ENCODE measurements around the gene LTBP1.

The LTBP1 gene

GRCh38 chr2:33074197-33074596, 127.4 kb downstream of the LTBP1 start:
- H3K4me1 ChIP-seq, result peaks cover 0 to 83% (median 24%) of the 10 kb centered on the region in 4 donors
- no peaks in the 10 kb centered on the region for H3K9me3 ChIP-seq
- no peak overlapping the region for H3K4me3 ChIP-seq
- peak overlapping the region; percentile 74 to 77 for H3K27ac ChIP-seq
- TF ChIP-seq CTCF (IDR thresholded peaks at IDR 0.05), result no peak
- H3K36me3 ChIP-seq, result no peaks in the 10 kb centered on the region
- no peak for DNase-seq
- H3K27me3 ChIP-seq, result no peaks in the 10 kb centered on the region
- intact Hi-C loops (cut with DNase I; ENCODE audit: low total_unique reads), result loop anchor here (10.0 kb wide), 1 partner anchor 141 kb away; no protein-coding TSS in a partner anchor

DNA sequence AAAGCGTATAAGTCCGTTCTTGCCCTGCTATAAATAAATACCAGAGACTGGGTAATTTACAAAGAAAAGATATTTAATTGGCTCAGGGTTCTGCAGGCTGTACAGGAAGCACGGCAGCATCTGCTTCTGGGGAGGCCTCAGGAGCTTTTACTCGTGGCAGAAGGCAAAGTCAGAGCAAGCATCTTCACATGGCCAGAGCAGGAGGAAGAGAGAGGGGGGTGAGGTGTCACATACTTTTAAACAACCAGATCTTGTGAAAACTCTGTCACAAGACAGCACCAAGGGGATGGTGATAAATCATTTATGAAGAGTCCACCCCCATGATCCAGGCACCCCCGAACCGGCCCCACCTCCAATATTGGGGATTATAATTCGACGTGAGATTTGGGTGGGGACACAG, 130.6 kb downstream of the LTBP1 start:
- no peaks in the 10 kb centered on the region for H3K9me3 ChIP-seq
- TF ChIP-seq CTCF (IDR thresholded peaks at IDR 0.05), result no peak
- DNase-seq, result no peak
- peaks cover 0 to 64% (median 5%) of the 10 kb centered on the region in 4 donors for H3K4me1 ChIP-seq
- intact Hi-C loops (cut with DNase I; ENCODE audit: low total_unique reads), result loop anchor here (10.0 kb wide), 1 partner anchor 137 kb away; no protein-coding TSS in a partner anchor
- H3K27ac ChIP-seq, result peak overlapping the region; percentile 40 to 49
- H3K27me3 ChIP-seq, result no peaks in the 10 kb centered on the region
- no peaks in the 10 kb centered on the region for H3K36me3 ChIP-seq
- H3K4me3 ChIP-seq, result no peak overlapping the region

- H3K27me3 ChIP-seq, result no peaks in the 10 kb centered on the region
- TF ChIP-seq CTCF (IDR thresholded peaks at IDR 0.05), result no peak
- H3K27ac ChIP-seq, result peak overlapping the region; percentile 40 to 49
- H3K4me1 ChIP-seq, result peaks cover 0 to 62% (median 3%) of the 10 kb centered on the region in 4 donors
- no peak overlapping the region for H3K4me3 ChIP-seq
- intact Hi-C loops (cut with DNase I; ENCODE audit: low total_unique reads), result loop anchor here (10.0 kb wide), 1 partner anchor 137 kb away; no protein-coding TSS in a partner anchor
- H3K9me3 ChIP-seq, result no peaks in the 10 kb centered on the region
- DNase-seq, result no peak
- no peaks in the 10 kb centered on the region for H3K36me3 ChIP-seq
These were observed 131.1 kb downstream of the LTBP1 start for GRCh38 chr2:33077844-33078243.

GRCh38 chr2:33081691-33082090, 134.9 kb downstream of the LTBP1 start:
- Histone ChIP-seq H3K27ac (no peak overlapping the region), H3K9me3 (no peaks in the 10 kb centered on the region), H3K4me1 (peaks cover 0 to 74% (median 25%) of the 10 kb centered on the region in 4 donors), H3K4me3 (no peak overlapping the region), H3K36me3 (no peaks in the 10 kb centered on the region), H3K27me3 (no peaks in the 10 kb centered on the region)
- TF ChIP-seq CTCF (IDR thresholded peaks at IDR 0.05), result no peak
- no peak for DNase-seq
- intact Hi-C loops (cut with DNase I; ENCODE audit: low total_unique reads), result no loop called here

- Histone ChIP-seq H3K4me3 (no peak overlapping the region), H3K27me3 (no peaks in the 10 kb centered on the region), H3K9me3 (no peaks in the 10 kb centered on the region), H3K4me1 (peaks cover 0 to 63% (median 27%) of the 10 kb centered on the region in 4 donors), H3K36me3 (no peaks in the 10 kb centered on the region), H3K27ac (peak overlapping the region in 1 of 2 donors; percentile 22)
- no peak for DNase-seq
- no peak for TF ChIP-seq CTCF (IDR thresholded peaks at IDR 0.05)
- intact Hi-C loops (cut with DNase I; ENCODE audit: low total_unique reads), result no loop called here
These were observed 137.1 kb downstream of the LTBP1 start for GRCh38 chr2:33083699-33084387.
